Heart right ventricle (tissue), 16 donors: ENCODE results near the gene ERCC6L2. TPM values are rescaled to one million over a fixed set of nuclear protein-coding genes. Genes with fewer than 3 reads are reported as not detected.

Source experiments
- ATAC-seq, 8 donors: fragments of 200-7000 bp; cut with Tn5 transposase; one replicate each; pipeline ENCODE4 v1.9.1; 2020; ENCODE audit warnings: mild to moderate bottlenecking in 8 of 8, moderate library complexity in 8 of 8, moderate number of reproducible peaks in 1 of 8
- DNase-seq, 2 donors: peaks; one replicate each; pipeline ENCODE4 v3.0.0-alpha.2; 2020
- H3K27ac ChIP-seq, 10 donors: fragments of 200-600 bp; sonication (generic) in 2 of 10; one replicate each; pipeline versions ENCODE4 v1.5.0 to v1.8.0; 2020 to 2022; ENCODE audit warnings: mild to moderate bottlenecking in 3 of 10
- H3K27me3 ChIP-seq, 7 donors: fragments of 200-600 bp; one replicate each; pipeline ENCODE4 v1.8.0; 2021 to 2022; ENCODE audit warnings: mild to moderate bottlenecking in 2 of 7
- H3K36me3 ChIP-seq, 9 donors: fragments of 200-600 bp; sonication (generic) in 1 of 9; one replicate each; pipeline versions ENCODE4 v1.5.0 to v1.8.0; 2020 to 2022; ENCODE audit warnings: mild to moderate bottlenecking in 2 of 9
- H3K4me1 ChIP-seq, 9 donors: fragments of 200-600 bp; sonication (generic) in 1 of 9; one replicate each; pipeline versions ENCODE4 v1.5.0 to v1.8.0; 2020 to 2022; ENCODE audit warnings: mild to moderate bottlenecking in 4 of 9
- H3K4me3 ChIP-seq, 10 donors: fragments of 200-600 bp; sonication (generic) in 2 of 10; one replicate each; pipeline versions ENCODE4 v1.5.0 to v1.8.0; 2020 to 2022; ENCODE audit warnings: mild to moderate bottlenecking in 7 of 10, moderate library complexity in 2 of 10
- H3K9me3 ChIP-seq, 11 donors: fragments of 200-600 bp in 10 of 11; sonication (generic) in 2 of 11; one replicate each; pipeline versions ENCODE4 v1.5.0 to v1.8.0; 2013 to 2022; ENCODE audit warnings: mild to moderate bottlenecking in 2 of 11, control low read depth in 1 of 11, moderate library complexity in 1 of 11
- WGBS, 2 donors: extraction: QIAGEN DNeasy Blood & Tissue Kit; methylation state at CpG; one replicate each; pipeline ENCODE4 v1.1.7; 2013; ENCODE audit warnings: inconsistent platforms in 1 of 2; 5-methylcytosine and 5-hydroxymethylcytosine counted together
- intact Hi-C, 10 donors: fragments of 100-400 bp; cut with DNase I; formaldehyde crosslinking; loops; one replicate each; pipeline versions ENCODE4 v1.11.1 to v1.14.2; 2022
- polyA plus RNA-seq, 2 donors: library from polyadenylated mRNA; stranded (reverse); fragments of 200-250 nt; gene quantifications; one replicate each; pipeline ENCODE4 v1.2.3, GENCODE V29; 2013
- total RNA-seq, 10 donors: library from RNA; stranded (reverse); fragmentation: NEBNext Ultra II Directional in 3 of 10; extraction: Animal tissue kit (Norgen Biotek cat#: 25700) in 3 of 10; gene quantifications; one replicate each; pipeline versions ENCODE4 v1.2.1 to v1.2.4, GENCODE V29; 2021 to 2023
- TF ChIP-seq, protein P1 (sequence below), 9 donors: fragments of 200-600 bp; sonication (generic) in 2 of 9; IDR thresholded peaks; one replicate each; pipeline versions ENCODE4 v1.5.0 to v1.8.0; 2021 to 2022; ENCODE audit warnings: antibody characterized with exemption in 9 of 9, mild to moderate bottlenecking in 5 of 9, moderate library complexity in 1 of 9
- donor health status: Arrhythmogenic right ventricular cardiomyopathy.
- donor health status: ischemic (EF 13 %, LVEDD 7.1; RV severe dilation, severe dysfunction).
- donor health status: healthy with polysubstance abuse.
- donor health status: DM: no; HTN: yes; CAD: no.
- donor health status: DM: no; HTN: no; CAD: no.
- donor health status: ischemic (EF 25% LVEDD 6.9; RV normal size, moderate dysfunction).
- donor health status: ischemic (EF 25% LVEDD 5.7; RV mildly dilated, moderate dysfunction).
- donor health status: healthy.
- donor health status: DM: yes; HTN: yes; CAD: no.
- donor health status: Ischemic cardiomyopathy.
- donor health status: ischemic (EF 35%, LVEDD 5.7; RV mildly dilated, moderate dysfunction).
- donor health status: nonischemic (EF 11% LVEDD 7.7; RV severe dilation, severe dysfunction).
- donor health status: DM: yes; HTN: yes; CAD: no.
- donor health status: PGD.
- donor health status: ischemic (EF 29% LVEDD 5.4; RV normal size, mild dysfunction).
- donor health status: nonischemic (EF 23%, LVEDD 6.1; RV moderate dilation, normal function).

Gene ERCC6L2
- total and polyA plus RNA-seq, 12 donors, result 4.6 to 37.5 (median 26.4) TPM

DNA sequence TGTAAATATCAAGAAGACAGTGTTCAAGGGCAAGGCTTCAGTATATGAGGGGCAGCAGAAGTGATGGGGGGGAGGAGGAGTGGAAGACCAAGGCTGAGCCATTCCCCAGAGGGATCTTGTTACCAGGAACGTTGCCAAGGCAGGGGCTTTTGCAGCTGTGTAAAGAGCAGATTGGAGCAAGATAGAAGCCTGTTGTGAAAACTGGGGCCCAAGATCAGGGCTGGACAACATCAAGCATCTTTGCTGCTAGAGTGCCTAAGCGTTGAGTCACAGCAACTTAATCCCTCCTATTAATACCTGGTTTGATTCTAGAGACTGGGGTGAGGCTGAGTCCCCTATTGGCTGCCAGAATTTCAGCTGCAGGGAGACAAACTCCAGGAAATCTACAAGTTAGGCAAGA lies 18.4 kb upstream of the ERCC6L2 start:
- Histone ChIP-seq H3K4me3 (no peak overlapping the region), H3K36me3 (no peaks in the 10 kb centered on the region), H3K27me3 (no peaks in the 10 kb centered on the region), H3K4me1 (peaks cover 0 to 14% (median 0%) of the 10 kb centered on the region in 9 donors), H3K27ac (no peak overlapping the region), H3K9me3 (peaks cover 0 to 7% (median 0%) of the 10 kb centered on the region in 11 donors)
- intact Hi-C loops, result no loop called here
- no peak for DNase-seq
- ATAC-seq, result no peak
- WGBS, 2 donors, result 34 to 46% methylated on average over 2 of the region's 2 CpGs
- TF ChIP-seq, protein P1, sequence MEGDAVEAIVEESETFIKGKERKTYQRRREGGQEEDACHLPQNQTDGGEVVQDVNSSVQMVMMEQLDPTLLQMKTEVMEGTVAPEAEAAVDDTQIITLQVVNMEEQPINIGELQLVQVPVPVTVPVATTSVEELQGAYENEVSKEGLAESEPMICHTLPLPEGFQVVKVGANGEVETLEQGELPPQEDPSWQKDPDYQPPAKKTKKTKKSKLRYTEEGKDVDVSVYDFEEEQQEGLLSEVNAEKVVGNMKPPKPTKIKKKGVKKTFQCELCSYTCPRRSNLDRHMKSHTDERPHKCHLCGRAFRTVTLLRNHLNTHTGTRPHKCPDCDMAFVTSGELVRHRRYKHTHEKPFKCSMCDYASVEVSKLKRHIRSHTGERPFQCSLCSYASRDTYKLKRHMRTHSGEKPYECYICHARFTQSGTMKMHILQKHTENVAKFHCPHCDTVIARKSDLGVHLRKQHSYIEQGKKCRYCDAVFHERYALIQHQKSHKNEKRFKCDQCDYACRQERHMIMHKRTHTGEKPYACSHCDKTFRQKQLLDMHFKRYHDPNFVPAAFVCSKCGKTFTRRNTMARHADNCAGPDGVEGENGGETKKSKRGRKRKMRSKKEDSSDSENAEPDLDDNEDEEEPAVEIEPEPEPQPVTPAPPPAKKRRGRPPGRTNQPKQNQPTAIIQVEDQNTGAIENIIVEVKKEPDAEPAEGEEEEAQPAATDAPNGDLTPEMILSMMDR (IDR thresholded peaks at IDR 0.05), result no peak

DNA sequence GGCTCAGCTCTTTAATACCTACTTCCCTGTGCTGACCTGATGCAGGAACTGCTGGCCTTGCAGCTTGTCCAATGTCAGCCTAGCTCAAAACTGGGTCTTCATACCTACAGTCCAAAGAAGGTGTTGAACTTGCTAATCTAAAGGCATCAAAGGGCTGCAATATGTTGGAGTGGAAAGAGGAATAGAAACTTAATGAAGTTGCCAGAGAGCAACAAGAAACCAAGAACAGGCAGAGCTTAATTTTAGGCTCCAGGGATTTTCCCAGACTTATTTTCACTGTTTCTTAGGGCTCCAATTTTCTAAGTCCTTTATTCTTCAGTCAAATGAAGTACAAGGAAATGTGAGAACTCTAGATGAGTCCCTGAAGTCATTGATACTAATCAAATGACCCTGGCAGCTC lies 17.6 kb upstream of the ERCC6L2 start:
- no peaks in the 10 kb centered on the region for H3K27me3 ChIP-seq
- intact Hi-C loops, result no loop called here
- H3K4me3 ChIP-seq, result no peak overlapping the region
- H3K27ac ChIP-seq, result no peak overlapping the region
- ATAC-seq (no peak), DNase-seq (no peak)
- peaks cover 0 to 10% (median 0%) of the 10 kb centered on the region in 9 donors for H3K4me1 ChIP-seq
- H3K36me3 ChIP-seq, result no peaks in the 10 kb centered on the region
- peaks cover 0 to 14% (median 0%) of the 10 kb centered on the region in 11 donors for H3K9me3 ChIP-seq
- TF ChIP-seq, protein P1 (IDR thresholded peaks at IDR 0.05), result no peak

DNA sequence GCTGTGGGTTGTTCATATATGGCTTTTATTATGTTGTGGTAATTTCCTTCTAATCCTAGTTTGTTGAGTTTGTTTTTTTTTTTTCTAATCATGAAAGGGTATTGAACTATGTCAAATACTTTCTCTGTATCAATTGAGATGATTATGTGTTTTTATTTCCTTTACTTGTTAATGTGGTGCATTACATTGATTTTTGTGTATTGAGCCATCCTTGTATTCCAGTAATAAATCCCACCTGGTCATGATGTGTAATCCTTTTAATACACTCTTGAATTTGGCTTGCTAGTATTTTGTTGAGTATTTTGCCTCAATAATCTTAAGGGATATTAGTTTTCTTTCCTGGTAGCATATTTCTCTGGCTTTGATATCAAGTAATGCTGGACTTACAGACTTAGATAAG lies 13.1 kb upstream of the ERCC6L2 start:
- DNase-seq, result no peak
- intact Hi-C loops, result no loop called here

DNA sequence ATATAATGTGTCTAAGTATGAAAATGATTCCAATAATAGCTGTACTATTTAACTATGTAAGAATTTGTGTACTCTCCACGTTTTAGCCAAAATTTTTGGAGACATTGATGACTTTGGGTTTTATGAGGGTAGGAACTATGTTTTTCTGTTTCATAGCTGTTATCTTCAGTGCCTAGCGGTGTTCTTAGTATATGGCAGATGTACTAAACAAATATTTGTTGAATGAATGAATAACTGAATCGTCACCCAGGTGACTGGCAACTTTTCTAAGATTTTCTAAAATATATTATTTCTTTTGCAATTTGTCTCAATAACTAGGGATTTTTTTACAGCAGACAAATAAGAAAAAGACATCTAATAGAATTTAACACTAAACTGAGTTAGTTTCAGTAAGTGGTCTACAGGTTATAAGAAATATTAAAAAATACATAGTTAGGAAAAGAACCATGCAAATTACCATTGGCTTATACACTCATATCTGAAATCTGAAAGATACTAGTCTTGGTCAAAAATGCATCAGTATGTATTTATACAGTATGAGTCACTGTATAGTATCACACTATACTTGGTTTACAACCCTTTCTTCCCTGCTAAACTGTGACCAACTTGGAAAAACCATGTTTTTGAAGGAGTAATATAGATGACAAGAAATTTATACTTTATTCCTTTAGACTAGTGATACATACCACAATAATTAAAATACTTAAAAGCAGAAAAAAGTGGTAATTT lies 10.5 kb upstream of the ERCC6L2 start:
- intact Hi-C loops, result no loop called here
- Histone ChIP-seq H3K9me3 (peaks cover 0 to 30% (median 4%) of the 10 kb centered on the region in 11 donors), H3K4me1 (no peaks in the 10 kb centered on the region), H3K4me3 (no peak overlapping the region), H3K27ac (no peak overlapping the region), H3K27me3 (no peaks in the 10 kb centered on the region), H3K36me3 (peaks cover 0 to 10% (median 0%) of the 10 kb centered on the region in 9 donors)
- 97% methylated on average over 3 of the region's 3 CpGs for WGBS, 2 donors
- ATAC-seq, result no peak
- DNase-seq, result no peak
- TF ChIP-seq, protein P1 (IDR thresholded peaks at IDR 0.05), result no peak

More for the DNA sequence above, 13.1 kb upstream of the ERCC6L2 start:
- no peaks in the 10 kb centered on the region for H3K36me3 ChIP-seq
- ATAC-seq, result no peak
- no peak overlapping the region for H3K4me3 ChIP-seq
- H3K27me3 ChIP-seq, result no peaks in the 10 kb centered on the region
- H3K27ac ChIP-seq, result no peak overlapping the region
- H3K9me3 ChIP-seq, result peaks cover 0 to 20% (median 0%) of the 10 kb centered on the region in 11 donors
- H3K4me1 ChIP-seq, result peaks cover 0 to 5% (median 0%) of the 10 kb centered on the region in 9 donors
- TF ChIP-seq, protein P1 (IDR thresholded peaks at IDR 0.05), result no peak
